ENCODE measurements around the gene MCC.

- TF ChIP-seq USF1 (IDR thresholded peaks at IDR 0.05) (no peak), TAF1 (IDR thresholded peaks at IDR 0.05; ENCODE audit: low read depth) (no peak), REST (IDR thresholded peaks at IDR 0.05; ENCODE audit: low read depth) (no peak), ZBTB7A (IDR thresholded peaks at IDR 0.05; ENCODE audit: low read depth) (no peak), YY1 (IDR thresholded peaks at IDR 0.05; ENCODE audit: low read depth) (no peak), CEBPB (IDR thresholded peaks at IDR 0.05) (no peak), CREB1 (IDR thresholded peaks at IDR 0.05; ENCODE audit: low read depth) (no peak), EP300 (IDR thresholded peaks at IDR 0.05; ENCODE audit: borderline replicate concordance) (no peak), TCF12 (IDR thresholded peaks at IDR 0.05; ENCODE audit: low read depth) (no peak), RAD21 (IDR thresholded peaks at IDR 0.05; ENCODE audit: low read depth) (no peak)
These were observed 84.0 kb downstream of the MCC start for GRCh38 chr5:113404269-113404668.

Measured in Ishikawa (cell line).